ENCODE measurements around the gene FBH1. TPM values are rescaled to one million over a fixed set of nuclear protein-coding genes. Genes with fewer than 3 reads are reported as not detected.
"Not testable (repeated sequence)": the region's sequence is repeated elsewhere in the genome, so short reads cannot be mapped to it uniquely, and the experiment has no call there.

Gene FBH1
- total and polyA plus RNA-seq, 10 of the 15 experiments (the other 5 are each of a cell fraction or from before 2014, with no cell fraction given): 6.1 to 67.6 (median 47.2) TPM

GRCh38 chr10:5961405-5962100 is 71.5 kb downstream of the FBH1 start (continued):
- TF ChIP-seq ZBTB4 (CRISPR knock-in tag; IDR thresholded peaks at IDR 0.05) (no peak), SMAD1 (IDR thresholded peaks at IDR 0.05; ENCODE audit: low read depth, partially characterized antibody) (no peak), MTA2 (IDR thresholded peaks at IDR 0.05; ENCODE audit: low read depth) (no peak), WRNIP1 (IDR thresholded peaks at IDR 0.05; ENCODE audit: borderline replicate concordance, low read depth, low read length) (no peak), PRDM15 (CRISPR knock-in tag; IDR thresholded peaks at IDR 0.05) (no peak)

DNA sequence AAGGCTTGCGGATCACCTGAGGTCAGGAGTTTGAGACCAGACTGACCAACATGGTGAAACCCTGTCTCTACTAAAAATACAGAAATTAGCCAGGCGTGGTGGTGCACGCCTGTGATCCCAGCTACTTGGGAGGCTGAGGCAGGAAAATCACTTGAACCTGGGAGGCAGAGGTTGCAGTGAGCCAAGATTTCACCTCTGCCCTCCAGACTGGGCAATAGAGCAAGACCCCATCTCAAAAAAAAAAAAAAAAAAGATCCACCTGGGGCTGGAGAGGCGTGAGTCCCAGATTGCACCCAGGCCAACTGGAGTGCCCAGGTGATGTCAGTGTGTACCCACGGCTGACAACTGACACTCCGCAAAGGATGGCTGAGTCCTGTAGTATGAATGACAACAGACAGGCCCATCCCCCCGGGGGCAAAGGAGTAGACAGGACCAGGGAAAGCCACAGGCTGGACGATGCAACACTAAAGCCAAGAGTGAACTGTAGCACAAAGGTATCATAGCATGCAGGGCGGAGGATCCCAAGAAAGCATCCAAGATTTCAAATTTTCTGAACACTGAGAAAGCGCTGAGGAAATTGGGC is 72.4 kb downstream of the FBH1 start:
- H3K4me2 ChIP-seq (ENCODE audit: control insufficient read depth, insufficient read depth); RAD21 ChIA-PET (ENCODE audit: unreplicated experiment); BruUV-seq (replicated peaks); H3K4me3 ChIP-seq; H3K79me2 ChIP-seq (ENCODE audit: control insufficient read depth, insufficient read depth, low read length); FAIRE-seq; H4K20me1 ChIP-seq (ENCODE audit: control insufficient read depth, insufficient read depth); H3K4me1 ChIP-seq (ENCODE audit: control insufficient read depth, insufficient read depth, low read length); H3K9ac ChIP-seq (ENCODE audit: control insufficient read depth, insufficient read depth, low read length); DNase-seq (ENCODE audit: low read depth, low spot score); H3K27ac ChIP-seq (ENCODE audit: control insufficient read depth, insufficient read depth); SMC1A ChIA-PET (ENCODE audit: uncharacterized antibody, unreplicated experiment); H2AFZ ChIP-seq (ENCODE audit: control insufficient read depth, low read depth, low read length); intact Hi-C loops (cut with micrococcal nuclease; ENCODE audit: unreplicated experiment); H3K27me3 ChIP-seq (replicated peaks in 1 of 2; ENCODE audit: control insufficient read depth in 2 of 2, insufficient read depth in 2 of 2, low read length in 1 of 2); POLR2A ChIA-PET; CTCF ChIA-PET; ATAC-seq; in situ Hi-C loops (cut with MboI); H3K9me3 ChIP-seq (replicated peaks; ENCODE audit: control insufficient read depth, insufficient read depth, low read length): not testable (repeated sequence)
- H3K36me3 ChIP-seq (ENCODE audit: control insufficient read depth in 2 of 2, insufficient read depth in 2 of 2, low read length in 1 of 2): peaks cover 11 to 12% of the 10 kb centered on the region in 2 experiments
- 97% methylated on average over 10 of the region's 10 CpGs for WGBS (ENCODE audit: insufficient coverage, insufficient replicate concordance, low lambda C conversion rate, missing lambda C conversion rate)

All from GM12878 (cell line).